Stimulated activated naive CD4-positive, alpha-beta T cell (primary cell): Measurements from ENCODE around the gene TTLL13.

Experiments
- DNase-seq, 6 experiments: peaks; one replicate each; lab custom pipeline; 2025; lab: John Stamatoyannopoulos, UW

The TTLL13 gene

GRCh38 chr15:90217671-90218394, 31.5 kb upstream of the TTLL13 start:
- DNase-seq, result no peak

GRCh38 chr15:90219421-90220141, 29.8 kb upstream of the TTLL13 start:
- DNase-seq, result peak; percentile 19 to 67 (median 56)

GRCh38 chr15:90221246-90221900, 28.0 kb upstream of the TTLL13 start:
- no peak for DNase-seq

GRCh38 chr15:90222547-90222946, 26.8 kb upstream of the TTLL13 start:
- DNase-seq, result no peak

GRCh38 chr15:90223441-90224165, 25.8 kb upstream of the TTLL13 start:
- DNase-seq, result no peak

GRCh38 chr15:90225047-90225446, 24.3 kb upstream of the TTLL13 start:
- DNase-seq, result no peak

GRCh38 chr15:90225504-90226234, 23.7 kb upstream of the TTLL13 start:
- no peak for DNase-seq

GRCh38 chr15:90227336-90227735, 22.0 kb upstream of the TTLL13 start:
- DNase-seq, result no peak

- no peak for DNase-seq
These were observed 21.3 kb upstream of the TTLL13 start for GRCh38 chr15:90227816-90228772.

GRCh38 chr15:90228960-90229359, 20.4 kb upstream of the TTLL13 start:
- DNase-seq, result peak in 1 of 6 experiments; percentile 7

- no peak for DNase-seq
These were observed 19.3 kb upstream of the TTLL13 start for GRCh38 chr15:90230071-90230494.

GRCh38 chr15:90230610-90231009, 18.7 kb upstream of the TTLL13 start:
- DNase-seq, result no peak

GRCh38 chr15:90231028-90232017, 18.0 kb upstream of the TTLL13 start:
- peak; percentile 69 to 89 (median 82) for DNase-seq

GRCh38 chr15:90232196-90232595, 17.2 kb upstream of the TTLL13 start:
- peak in 2 of 6 experiments; percentile 9 to 14 for DNase-seq

GRCh38 chr15:90232941-90233386, 16.4 kb upstream of the TTLL13 start:
- DNase-seq, result peak in 3 of 6 experiments; percentile 30 to 60 (median 54)

GRCh38 chr15:90233387-90234095, 15.8 kb upstream of the TTLL13 start, which contains the start of gene CIB1:
Gene CIB1, minus strand, starts transcription at chr15:90233941. Its CDS starts 56 bp downstream, at chr15:90233885.
- DNase-seq, result peak in 5 of 6 experiments; percentile 34 to 98 (median 90)

- DNase-seq, result peak in 5 of 6 experiments; percentile 90 to 98 (median 94)
These were observed 15.0 kb upstream of the TTLL13 start, which contains the start of gene GDPGP1 for GRCh38 chr15:90234096-90234988. Gene GDPGP1, plus strand, starts transcription at chr15:90234209. Its CDS starts 6,700 bp downstream, at chr15:90240909.
